Activated B cell treated with CpG ODN at 0.5 μM for 24 hours (primary cell): ENCODE measurements around the gene SLC12A4. TPM values are rescaled to one million over a fixed set of nuclear protein-coding genes. Genes with fewer than 3 reads are reported as not detected.

Source experiments
- ATAC-seq: fragments of 200-7000 bp; cut with Tn5 transposase; one replicate; pipeline ENCODE4 v1.10.0; 2021; ENCODE audit warnings: low read depth, mild to moderate bottlenecking, moderate library complexity
- CTCF ChIA-PET: fragments of 350-600 bp; sonication (Branson Sonifier 250); formaldehyde crosslinking; loops from one replicate; lab custom pipeline; 2021; ENCODE audit warnings: antibody characterized with exemption; lab: Charles Lee
- POLR2A ChIA-PET: fragments of 350-600 bp; sonication (Branson Sonifier 250); formaldehyde crosslinking; loops from one replicate; lab custom pipeline; 2021; ENCODE audit warnings: antibody characterized with exemption; lab: Charles Lee
- DNase-seq: peaks from one replicate; pipeline ENCODE4 v3.0.0; 2022
- H3K27ac Mint-ChIP-seq: one replicate; pipeline ENCODE4 v1.8.0; 2020; ENCODE audit warnings: mixed read lengths
- H3K27me3 Mint-ChIP-seq: one replicate; pipeline ENCODE4 v1.8.0; 2021; ENCODE audit warnings: mixed read lengths
- H3K36me3 Mint-ChIP-seq: one replicate; pipeline ENCODE4 v1.8.0; 2021; ENCODE audit warnings: low read depth, mixed read lengths
- H3K4me1 Mint-ChIP-seq: one replicate; pipeline ENCODE4 v1.8.0; 2021; ENCODE audit warnings: mixed read lengths
- H3K4me3 Mint-ChIP-seq: one replicate; pipeline ENCODE4 v1.8.0; 2020; ENCODE audit warnings: mild to moderate bottlenecking, mixed read lengths
- H3K9me3 Mint-ChIP-seq: one replicate; pipeline ENCODE4 v1.8.0; 2020; ENCODE audit warnings: mixed read lengths
- CTCF ChIP-seq: fragments of 200-600 bp; IDR thresholded peaks from one replicate; pipeline ENCODE4 v1.8.0; 2022; ENCODE audit warnings: antibody characterized with exemption, mild to moderate bottlenecking
- intact Hi-C: fragments of 100-400 bp; cut with micrococcal nuclease; formaldehyde crosslinking; loops from one replicate; pipeline ENCODE4 v1.15.1; 2024
- total RNA-seq: library from RNA; stranded (reverse); gene quantifications from 2 replicates; pipeline ENCODE4 v1.2.3, GENCODE V29; 2022

The SLC12A4 gene
- total RNA-seq, 1 donor from 2014 or later: 37.9 TPM

- H3K9me3 Mint-ChIP-seq: no peaks in the 10 kb centered on the region
- no peaks in the 10 kb centered on the region for H3K27me3 Mint-ChIP-seq
- intact Hi-C loops: no loop called here
- H3K27ac Mint-ChIP-seq: no peak overlapping the region
- DNase-seq: no peak
- H3K4me3 Mint-ChIP-seq: no peak overlapping the region
- peaks cover 29% of the 10 kb centered on the region for H3K36me3 Mint-ChIP-seq
- ChIA-PET CTCF (no interaction called here), POLR2A (interaction anchor here (0.5 kb wide), 1 partner anchor 272 kb away, joined by 6 read pairs; no protein-coding TSS in a partner anchor)
- no peaks in the 10 kb centered on the region for H3K4me1 Mint-ChIP-seq
- no peak for ATAC-seq
- TF ChIP-seq CTCF: no peak
Observed at GRCh38 chr16:67954421-67955196, 13.8 kb downstream of the SLC12A4 start.

- intact Hi-C loops: no loop called here
- POLR2A ChIA-PET: interaction anchor here (0.5 to 0.6 kb wide), 2 partner anchors 87 to 273 kb away, joined by 3 to 6 read pairs; no protein-coding TSS in a partner anchor
Observed at GRCh38 chr16:67953641-67954375, 14.6 kb downstream of the SLC12A4 start.

GRCh38 chr16:67951485-67951884, 17.0 kb downstream of the SLC12A4 start:
- no peak overlapping the region for H3K27ac Mint-ChIP-seq
- ATAC-seq: no peak
- H3K36me3 Mint-ChIP-seq: peaks cover 27% of the 10 kb centered on the region
- no peaks in the 10 kb centered on the region for H3K9me3 Mint-ChIP-seq
- intact Hi-C loops: no loop called here
- ChIA-PET CTCF (no interaction called here), POLR2A (no interaction called here)
- DNase-seq: no peak
- H3K4me3 Mint-ChIP-seq: no peak overlapping the region
- H3K27me3 Mint-ChIP-seq: no peaks in the 10 kb centered on the region
- no peak for TF ChIP-seq CTCF
- no peaks in the 10 kb centered on the region for H3K4me1 Mint-ChIP-seq

More at GRCh38 chr16:67953641-67954375, 14.6 kb downstream of the SLC12A4 start:
- no peaks in the 10 kb centered on the region for H3K9me3 Mint-ChIP-seq
- H3K4me3 Mint-ChIP-seq: no peak overlapping the region
- ATAC-seq (no peak), DNase-seq (no peak)
- CTCF ChIA-PET: no interaction called here
- H3K27ac Mint-ChIP-seq: no peak overlapping the region
- no peaks in the 10 kb centered on the region for H3K4me1 Mint-ChIP-seq
- no peaks in the 10 kb centered on the region for H3K27me3 Mint-ChIP-seq
- no peak for TF ChIP-seq CTCF
- H3K36me3 Mint-ChIP-seq: peaks cover 29% of the 10 kb centered on the region

- no peak for DNase-seq
- TF ChIP-seq CTCF: no peak
- Mint-ChIP-seq H3K4me3 (no peak overlapping the region), H3K4me1 (no peaks in the 10 kb centered on the region), H3K27me3 (no peaks in the 10 kb centered on the region), H3K36me3 (peaks cover 34% of the 10 kb centered on the region), H3K9me3 (no peaks in the 10 kb centered on the region), H3K27ac (no peak overlapping the region)
- POLR2A ChIA-PET: no interaction called here
- no peak for ATAC-seq
- CTCF ChIA-PET: no interaction called here
- intact Hi-C loops: no loop called here
Observed at GRCh38 chr16:67950335-67950843, 18.0 kb downstream of the SLC12A4 start.

GRCh38 chr16:67949645-67950044, 18.8 kb downstream of the SLC12A4 start:
- ATAC-seq: no peak
- Mint-ChIP-seq H3K4me3 (no peak overlapping the region), H3K36me3 (peaks cover 34% of the 10 kb centered on the region), H3K4me1 (no peaks in the 10 kb centered on the region), H3K27me3 (no peaks in the 10 kb centered on the region), H3K9me3 (no peaks in the 10 kb centered on the region), H3K27ac (no peak overlapping the region)
- intact Hi-C loops: no loop called here
- ChIA-PET POLR2A (no interaction called here), CTCF (no interaction called here)
- no peak for TF ChIP-seq CTCF
- DNase-seq: no peak
